ENCODE results near the gene MRPL39.
A peak's percentile ranks its signal among the peaks of the same experiment; 100 is the strongest.

Gene MRPL39

GRCh38 chr21:25608044-25608737 lies 910 bp upstream of the MRPL39 start:
- DNase-seq = peak; percentile 59

- DNase-seq = no peak
These were observed 17.4 kb downstream of the MRPL39 start for GRCh38 chr21:25589887-25590286.

DNA sequence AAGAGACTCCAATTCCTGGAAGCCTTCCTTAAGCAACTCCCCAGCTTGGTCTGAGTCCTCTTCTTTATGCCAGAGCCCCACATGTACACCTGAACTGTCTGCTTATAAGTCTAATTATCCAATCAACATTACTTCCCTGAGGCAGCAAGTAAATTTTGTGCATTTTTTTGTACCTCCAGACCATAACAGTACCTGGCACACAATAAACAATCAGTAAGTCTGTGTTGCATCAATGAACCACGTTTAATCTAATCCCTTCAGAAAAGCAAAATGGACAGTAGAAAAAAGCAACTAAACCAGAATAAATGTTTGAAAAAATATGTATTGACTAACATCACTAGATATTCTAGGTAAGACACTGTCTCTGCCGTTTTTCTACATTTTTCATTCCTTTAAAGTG lies 20.5 kb downstream of the MRPL39 start:
- DNase-seq = no peak

GRCh38 chr21:25586326-25586725 lies 21.0 kb downstream of the MRPL39 start:
- DNase-seq = no peak

DNA sequence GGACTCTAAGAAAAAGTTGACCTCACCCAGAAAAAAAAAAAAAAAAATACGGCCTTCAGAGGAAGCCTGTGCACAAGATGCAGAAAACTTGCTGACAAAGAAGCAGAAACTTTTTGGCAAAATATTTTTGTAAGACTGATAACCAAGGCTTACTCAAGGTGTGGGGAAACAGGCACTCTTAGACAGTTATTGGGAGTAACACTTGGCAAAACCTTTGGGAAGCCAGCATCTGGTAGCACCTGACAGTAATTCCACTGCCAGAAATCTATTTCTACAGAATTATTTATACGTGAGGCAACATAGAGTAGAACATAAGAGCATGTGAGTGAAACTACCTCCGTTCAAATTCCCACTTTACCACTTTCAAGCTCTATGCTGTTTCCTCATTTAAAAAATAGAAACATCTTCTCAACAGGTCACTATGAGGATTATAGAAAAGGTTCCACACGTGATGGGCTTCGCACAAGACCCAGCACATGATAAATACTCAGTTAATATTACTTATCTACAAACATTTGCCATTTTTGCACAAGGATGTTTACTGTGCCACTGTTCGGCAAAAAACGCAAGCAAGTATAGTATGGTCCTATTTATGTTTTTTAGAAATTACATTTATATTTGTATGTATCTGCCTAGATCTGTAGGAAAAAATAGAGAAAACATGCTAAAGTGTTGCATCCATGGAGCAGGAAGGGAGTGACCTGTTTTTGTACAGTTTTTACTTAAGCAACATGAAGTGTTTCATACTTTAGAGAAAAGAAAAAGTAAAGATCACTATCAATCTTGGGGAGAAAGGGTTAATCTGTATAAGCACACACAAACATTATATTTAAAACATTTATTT lies 22.2 kb downstream of the MRPL39 start:
- no peak for DNase-seq

DNA sequence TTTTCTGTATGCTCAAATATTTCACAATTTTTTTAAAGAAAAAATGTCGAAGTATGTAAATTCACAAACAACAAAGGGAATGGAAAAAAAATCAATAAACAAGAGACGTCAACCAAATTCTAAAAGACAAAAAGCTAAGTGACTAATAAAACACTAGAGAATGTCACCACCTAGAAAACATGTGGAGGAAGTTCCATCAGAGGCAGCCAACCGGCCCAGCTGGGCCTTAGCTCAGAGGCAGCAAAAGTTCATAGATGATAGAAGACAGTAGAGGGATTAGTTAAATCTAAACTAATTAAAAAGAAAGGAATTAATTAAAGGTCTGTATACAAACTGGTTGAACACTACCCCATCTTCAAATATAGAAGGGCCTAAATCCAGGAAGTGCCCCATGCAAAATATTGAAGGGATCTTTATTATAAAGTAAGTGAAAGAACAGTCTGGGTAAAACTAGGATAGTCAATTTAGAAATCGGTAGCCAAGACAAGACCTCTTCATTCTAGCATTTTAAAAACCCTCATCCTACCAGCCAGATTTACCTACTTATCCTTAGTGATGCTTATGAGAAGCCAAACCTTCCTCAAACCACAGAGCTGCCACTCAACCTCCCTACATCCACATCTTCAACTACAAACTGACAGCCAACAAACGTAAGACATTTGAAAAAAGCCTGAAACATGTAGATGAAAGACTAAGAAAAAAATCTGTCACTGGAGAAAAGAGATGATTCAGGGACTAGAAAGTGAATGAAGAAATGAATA lies 23.7 kb downstream of the MRPL39 start:
- no peak for DNase-seq

DNA sequence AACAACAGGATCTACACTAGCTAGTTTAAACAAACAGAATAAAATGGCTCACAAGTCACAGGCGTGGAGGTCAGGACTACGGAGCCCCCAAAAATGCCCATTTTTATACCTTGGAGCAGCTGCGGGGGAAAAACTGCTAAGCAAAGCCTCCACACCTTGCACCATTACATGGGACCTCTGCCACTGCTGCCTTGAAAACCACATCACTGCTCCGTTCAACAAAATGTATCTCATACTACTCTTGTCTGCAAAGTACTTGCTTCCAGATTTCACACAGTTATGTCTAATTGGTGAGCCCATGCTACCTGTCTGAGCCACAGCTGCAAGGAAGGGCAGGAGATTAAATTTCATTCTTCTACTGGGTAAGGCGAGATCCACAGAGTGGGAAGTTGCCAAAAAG lies 24.4 kb downstream of the MRPL39 start:
- no peak for DNase-seq

DNA sequence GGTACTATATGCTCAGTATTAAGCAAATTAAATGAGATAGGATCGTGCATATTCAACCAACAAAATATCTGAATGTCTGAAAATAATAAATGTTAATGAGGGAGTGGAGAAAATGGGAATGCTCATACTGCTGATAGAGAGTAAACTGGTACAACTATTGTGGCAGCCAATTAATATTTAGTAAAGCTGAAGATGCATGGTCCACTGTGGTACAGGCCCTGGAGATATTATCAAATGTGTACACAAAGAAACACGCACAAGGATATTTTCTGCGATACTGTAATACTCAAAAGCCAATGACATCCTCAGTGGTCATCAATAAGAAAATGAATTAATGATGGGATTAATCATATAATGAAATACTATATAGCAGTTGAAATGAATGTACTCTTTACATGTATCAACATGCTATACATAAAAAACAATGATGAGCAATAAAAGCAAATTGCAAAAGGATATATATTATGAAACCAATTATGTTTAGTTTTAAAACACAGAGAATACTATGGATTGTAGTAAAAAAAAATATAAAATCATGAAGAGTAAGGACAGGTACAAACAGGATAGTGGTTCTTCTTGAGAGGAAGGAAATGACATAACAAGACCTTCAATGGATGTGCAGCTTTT lies 25.0 kb downstream of the MRPL39 start:
- no peak for DNase-seq

GRCh38 chr21:25581582-25581981 lies 25.7 kb downstream of the MRPL39 start:
- no peak for DNase-seq

DNA sequence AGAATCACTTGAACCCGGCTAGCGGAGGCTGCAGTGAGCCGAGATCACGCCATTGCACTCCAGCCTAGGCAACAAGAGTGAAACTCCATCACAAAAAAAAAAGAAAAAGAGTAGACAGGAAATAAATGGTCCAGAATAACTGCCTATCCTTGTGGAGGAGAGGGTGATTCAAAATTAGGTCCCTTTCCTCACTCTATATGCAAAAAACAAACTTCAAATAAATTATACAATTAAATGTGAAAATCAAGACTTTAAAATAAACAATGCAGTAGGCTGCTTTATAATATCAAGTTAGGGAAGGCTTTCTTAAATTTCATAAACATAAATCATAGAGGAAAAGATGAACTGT lies 26.4 kb downstream of the MRPL39 start:
- no peak for DNase-seq

DNA sequence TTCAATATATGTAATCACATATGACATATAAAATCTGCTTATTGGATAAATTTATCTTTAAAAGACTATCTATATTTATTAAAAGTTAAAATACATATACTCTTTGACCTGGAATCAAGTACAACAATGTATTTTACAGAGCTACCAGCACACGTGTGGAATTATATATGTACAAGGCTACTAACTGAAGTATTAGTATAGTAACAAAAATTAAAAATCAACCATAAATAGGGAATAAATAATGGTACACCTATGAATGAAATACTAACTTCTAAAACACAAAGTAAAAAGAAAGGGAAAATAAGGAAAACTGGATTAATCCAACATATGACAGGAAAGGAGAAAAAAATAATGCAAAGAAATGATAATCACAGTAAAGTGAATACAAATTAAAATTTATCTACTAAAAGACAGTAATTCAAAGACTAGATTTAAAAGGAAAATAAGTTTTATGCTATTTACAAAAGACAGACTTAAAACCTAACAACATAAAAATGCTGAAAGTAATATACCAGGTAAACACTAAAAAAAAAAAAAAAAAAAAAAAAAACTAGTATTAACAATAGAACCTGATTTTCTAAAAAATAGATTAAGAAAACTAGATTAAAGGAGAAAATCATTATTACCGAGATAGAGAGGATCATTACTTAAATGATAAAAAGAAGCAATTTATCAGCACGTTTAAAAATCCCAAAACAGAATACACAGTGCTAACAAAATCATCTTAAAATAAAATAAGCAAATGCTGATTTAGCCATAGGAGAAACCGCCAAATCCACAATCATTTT lies 27.9 kb downstream of the MRPL39 start:
- no peak for DNase-seq

DNA sequence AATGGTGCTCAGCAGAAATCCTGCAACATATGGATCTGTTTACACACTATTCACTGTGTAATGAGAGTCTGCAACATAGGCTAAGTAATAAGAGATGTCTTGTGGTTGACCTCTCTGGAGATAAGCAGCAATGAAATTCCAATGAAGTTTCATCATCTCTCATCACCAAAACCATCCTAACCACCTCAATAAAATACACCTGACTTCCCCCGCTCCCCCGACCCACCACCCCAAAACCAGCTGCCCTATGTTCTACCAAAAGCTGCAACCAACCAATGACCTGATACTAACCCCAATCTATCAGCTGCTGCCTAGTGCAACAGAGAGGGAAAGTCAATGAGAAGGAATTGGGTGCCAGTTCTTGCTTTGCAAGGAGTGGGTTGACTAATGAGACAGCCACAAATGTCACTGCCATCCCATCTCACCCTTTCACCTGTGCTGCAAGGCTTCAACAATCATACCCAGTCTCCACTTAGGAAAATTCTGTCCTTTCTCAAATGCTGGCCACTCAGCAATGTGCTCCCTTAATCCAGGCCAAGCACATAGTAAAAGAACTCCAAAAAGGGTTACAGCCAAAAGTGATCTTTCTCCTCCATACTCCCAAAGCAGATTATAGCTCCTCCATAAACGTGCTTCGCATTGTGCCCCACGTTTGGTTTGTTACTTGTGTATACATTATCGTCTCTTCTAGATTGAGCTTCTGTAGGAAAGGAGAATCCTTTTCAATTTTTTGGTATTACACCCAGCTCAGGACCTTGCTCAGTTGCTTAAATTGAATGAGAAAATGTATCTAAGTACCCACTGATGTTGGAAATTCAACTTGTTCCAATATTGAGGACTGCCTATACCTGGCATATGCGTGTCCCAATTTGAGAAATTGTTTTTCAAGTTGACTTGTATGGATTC lies 29.0 kb downstream of the MRPL39 start:
- peak; percentile 42 for DNase-seq

DNA sequence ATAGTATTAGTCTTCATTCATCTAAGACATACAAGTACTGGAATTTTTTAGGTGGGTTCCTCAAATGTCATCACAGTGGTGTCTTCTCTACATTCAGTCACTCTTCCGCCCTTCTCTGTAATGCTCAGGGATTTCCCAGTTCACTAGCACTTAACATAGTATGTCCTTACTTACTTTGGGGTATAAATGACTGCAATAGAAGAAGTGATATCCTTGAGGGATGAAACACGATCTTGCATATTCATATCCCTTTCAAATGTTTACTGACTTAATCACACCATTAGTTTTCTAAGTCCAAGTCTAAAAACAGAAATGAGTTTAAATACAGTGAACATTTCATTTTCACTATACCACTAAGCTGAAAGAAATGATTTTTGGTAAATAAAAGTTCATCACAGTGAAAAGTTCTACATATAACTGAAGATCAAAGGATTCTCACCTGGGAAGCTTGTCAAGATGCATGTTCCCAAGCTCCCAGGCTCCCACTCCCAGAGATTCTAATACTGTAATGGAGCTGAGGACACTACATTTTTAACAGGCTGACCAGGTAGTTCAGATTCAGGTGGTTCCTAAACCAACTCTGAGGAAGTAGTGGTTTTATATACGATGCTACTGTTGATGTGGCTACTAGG lies 29.7 kb downstream of the MRPL39 start:
- DNase-seq = no peak

DNA sequence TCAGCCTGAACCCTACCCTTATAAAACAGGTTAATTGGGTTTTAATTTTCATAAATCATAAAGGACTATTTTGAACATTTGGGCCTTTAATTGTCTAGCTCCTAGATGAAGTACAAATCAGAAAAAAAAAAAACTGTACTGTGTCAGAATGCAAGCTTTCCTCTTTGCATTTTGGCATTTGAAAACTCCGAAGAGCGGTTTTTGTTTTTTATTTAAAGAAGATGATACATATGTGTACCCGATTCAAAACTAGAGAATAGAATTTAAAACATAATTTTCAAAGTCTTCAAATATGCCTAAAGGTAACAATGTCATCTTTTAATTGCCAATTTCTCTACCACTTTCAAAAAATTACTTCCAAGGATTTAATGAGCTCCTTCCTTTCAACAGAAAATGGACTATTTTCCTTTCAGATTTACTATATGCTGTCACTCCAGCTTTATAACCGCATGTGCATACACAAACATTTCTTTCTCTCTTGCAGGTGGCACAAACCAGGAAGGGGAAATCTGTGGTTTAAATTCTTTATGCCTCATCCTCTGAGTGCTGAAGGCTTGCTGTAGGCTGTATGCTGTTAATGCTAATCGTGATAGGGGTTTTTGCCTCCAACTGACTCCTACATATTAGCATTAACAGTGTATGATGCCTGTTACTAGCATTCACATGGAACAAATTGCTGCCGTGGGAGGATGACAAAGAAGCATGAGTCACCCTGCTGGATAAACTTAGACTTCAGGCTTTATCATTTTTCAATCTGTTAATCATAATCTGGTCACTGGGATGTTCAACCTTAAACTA lies 33.7 kb downstream of the MRPL39 start:
- peak; percentile 96 for DNase-seq

DNA sequence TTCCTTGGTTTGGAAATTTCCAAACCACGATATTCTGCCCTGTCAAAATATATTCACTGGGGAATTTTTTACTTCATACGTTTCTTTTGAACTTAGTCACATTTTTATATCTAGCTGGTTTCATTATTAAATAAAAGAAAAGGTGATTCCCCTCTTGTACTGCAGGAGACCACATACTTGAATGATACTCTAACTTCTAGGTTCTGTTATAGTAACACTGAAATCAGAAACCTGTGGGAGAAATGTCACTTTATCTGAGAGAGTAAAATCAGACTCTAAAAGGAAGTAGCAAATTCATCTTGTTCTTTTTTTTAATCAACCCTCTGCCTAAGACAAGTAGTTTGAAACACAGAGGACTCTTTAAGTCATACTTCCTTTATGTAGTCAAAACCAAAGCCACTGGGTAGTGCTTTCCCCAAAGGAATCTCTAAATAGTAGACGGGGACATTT lies 34.4 kb downstream of the MRPL39 start:
- DNase-seq = peak; percentile 43

GRCh38 chr21:25571726-25572121 lies 35.6 kb downstream of the MRPL39 start:
- DNase-seq = no peak

DNA sequence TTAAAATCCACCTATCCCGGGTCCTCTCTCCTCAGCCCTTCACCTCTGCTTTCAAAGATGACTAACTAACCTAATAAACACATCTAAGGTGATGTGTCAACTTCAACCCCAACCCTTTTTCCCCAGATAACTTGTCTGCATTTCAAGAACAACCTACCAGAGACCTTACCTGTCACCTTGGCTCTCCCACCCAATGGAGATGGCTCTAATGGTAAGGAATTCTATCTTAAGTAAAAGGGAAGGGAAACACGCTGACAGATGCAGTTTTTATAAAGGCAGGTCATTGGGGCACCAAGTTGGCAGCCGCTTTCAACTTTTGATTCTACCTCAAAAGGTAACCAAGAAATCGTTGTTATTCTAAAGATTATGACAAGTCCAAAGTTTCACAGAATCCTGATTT lies 37.6 kb downstream of the MRPL39 start:
- no peak for DNase-seq

DNA sequence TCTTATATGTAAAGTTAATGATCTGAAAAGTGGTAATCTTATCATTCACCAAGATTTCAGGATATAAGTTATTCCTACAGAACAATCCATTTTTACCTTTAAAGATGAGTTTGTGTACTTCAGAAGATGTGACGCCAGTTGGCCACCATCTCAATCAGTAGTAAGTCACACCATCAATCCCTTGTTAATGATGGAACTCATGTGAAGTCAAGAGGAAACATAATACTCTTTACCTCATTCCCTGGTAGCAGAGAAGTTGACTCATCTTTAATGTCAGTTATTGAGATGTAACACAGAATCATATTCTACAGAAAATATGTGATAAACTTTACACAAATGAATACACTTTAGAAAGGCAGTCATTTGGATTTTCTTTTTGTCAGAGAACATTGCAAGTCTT lies 38.2 kb downstream of the MRPL39 start:
- no peak for DNase-seq

GRCh38 chr21:25568246-25568645 lies 39.0 kb downstream of the MRPL39 start:
- DNase-seq = no peak

- DNase-seq = no peak
These were observed 39.8 kb downstream of the MRPL39 start for GRCh38 chr21:25567472-25567871.

Measured in NCI-H226 (cell line).